Measurements from ENCODE around the gene ASH1L.

The ASH1L gene

GRCh38 chr1:155320252-155320651 lies 242.4 kb downstream of the ASH1L start:
- TF ChIP-seq GABPA (IDR thresholded peaks at IDR 0.05; ENCODE audit: low read depth) (no peak), SPI1 (IDR thresholded peaks at IDR 0.05; ENCODE audit: borderline replicate concordance, low read depth) (no peak), REST (IDR thresholded peaks at IDR 0.05; ENCODE audit: insufficient replicate concordance, low read depth) (no peak), CTCF (IDR thresholded peaks at IDR 0.05; ENCODE audit: insufficient read depth, low read length) (no peak), POLR2AphosphoS5 (IDR thresholded peaks at IDR 0.05; ENCODE audit: low read depth) (no peak)
- no peaks in the 10 kb centered on the region for H3K27me3 ChIP-seq (ENCODE audit: insufficient read depth, poor library complexity, severe bottlenecking)
- H3K4me3 ChIP-seq (replicated peaks; ENCODE audit: insufficient read depth, low read length): no peak overlapping the region
- H3K27ac ChIP-seq (replicated peaks): no peak overlapping the region
- DNase-seq (ENCODE audit: low read depth in 1 of 2, low spot score in 1 of 2): no peak

- TF ChIP-seq POLR2AphosphoS5 (IDR thresholded peaks at IDR 0.05; ENCODE audit: low read depth) (0 out of 2 replicates have a peak, but pooled peaks have one; percentile 6), SPI1 (IDR thresholded peaks at IDR 0.05; ENCODE audit: borderline replicate concordance, low read depth) (no peak)
- H3K27ac ChIP-seq (replicated peaks): no peak overlapping the region
- no peak for DNase-seq (ENCODE audit: low read depth in 1 of 2, low spot score in 1 of 2)
- no peak overlapping the region for H3K4me3 ChIP-seq (replicated peaks; ENCODE audit: insufficient read depth, low read length)
- H3K27me3 ChIP-seq (ENCODE audit: insufficient read depth, poor library complexity, severe bottlenecking): no peaks in the 10 kb centered on the region
These were observed 243.1 kb downstream of the ASH1L start for GRCh38 chr1:155319536-155319935.

GRCh38 chr1:155318082-155318481 lies 244.5 kb downstream of the ASH1L start:
- H3K27ac ChIP-seq (replicated peaks): no peak overlapping the region
- no peaks in the 10 kb centered on the region for H3K27me3 ChIP-seq (ENCODE audit: insufficient read depth, poor library complexity, severe bottlenecking)
- no peak overlapping the region for H3K4me3 ChIP-seq (replicated peaks; ENCODE audit: insufficient read depth, low read length)
- no peak for TF ChIP-seq GABPA (IDR thresholded peaks at IDR 0.05; ENCODE audit: low read depth)
- TF ChIP-seq SPI1 (IDR thresholded peaks at IDR 0.05; ENCODE audit: borderline replicate concordance, low read depth): no peak
- TF ChIP-seq CTCF (IDR thresholded peaks at IDR 0.05; ENCODE audit: insufficient read depth, low read length): no peak
- no peak for TF ChIP-seq POLR2AphosphoS5 (IDR thresholded peaks at IDR 0.05; ENCODE audit: low read depth)
- no peak for TF ChIP-seq REST (IDR thresholded peaks at IDR 0.05; ENCODE audit: insufficient replicate concordance, low read depth)
- no peak for DNase-seq (ENCODE audit: low read depth in 1 of 2, low spot score in 1 of 2)

- Histone ChIP-seq H3K27ac (replicated peaks) (no peak overlapping the region), H3K27me3 (ENCODE audit: insufficient read depth, poor library complexity, severe bottlenecking) (no peaks in the 10 kb centered on the region), H3K4me3 (replicated peaks; ENCODE audit: insufficient read depth, low read length) (no peak overlapping the region)
- no peak for DNase-seq (ENCODE audit: low read depth in 1 of 2, low spot score in 1 of 2)
- no peak for TF ChIP-seq POLR2AphosphoS5 (IDR thresholded peaks at IDR 0.05; ENCODE audit: low read depth)
These were observed 245.7 kb downstream of the ASH1L start for GRCh38 chr1:155316922-155317321.

GRCh38 chr1:155313261-155313660 lies 249.3 kb downstream of the ASH1L start:
- Histone ChIP-seq H3K27me3 (ENCODE audit: insufficient read depth, poor library complexity, severe bottlenecking) (no peaks in the 10 kb centered on the region), H3K4me3 (replicated peaks; ENCODE audit: insufficient read depth, low read length) (no peak overlapping the region), H3K27ac (replicated peaks) (no peak overlapping the region)
- DNase-seq (ENCODE audit: low read depth in 1 of 2, low spot score in 1 of 2): no peak
- no peak for TF ChIP-seq GABPA (IDR thresholded peaks at IDR 0.05; ENCODE audit: low read depth)
- TF ChIP-seq SPI1 (IDR thresholded peaks at IDR 0.05; ENCODE audit: borderline replicate concordance, low read depth): no peak
- no peak for TF ChIP-seq POLR2AphosphoS5 (IDR thresholded peaks at IDR 0.05; ENCODE audit: low read depth)
- TF ChIP-seq CTCF (IDR thresholded peaks at IDR 0.05; ENCODE audit: insufficient read depth, low read length): no peak
- TF ChIP-seq REST (IDR thresholded peaks at IDR 0.05; ENCODE audit: insufficient replicate concordance, low read depth): no peak
